MCF 10A (cell line): Measurements from ENCODE around the gene PDE7B. TPM values are rescaled to one million over a fixed set of nuclear protein-coding genes. Genes with fewer than 3 reads are reported as not detected.

Source experiments
- BruUV-seq: library from RNA; stranded (reverse); fragments of 400-500 nt; replicated peaks from 2 replicates; lab custom pipeline; 2021; lab: Mats Ljungman, UMichigan
- CTCF ChIA-PET: fragments of 300-600 bp; sonication (Branson Sonifier 250); formaldehyde crosslinking; extraction: SDS; loops from one replicate; lab custom pipeline; 2021; ENCODE audit warnings: antibody characterized with exemption, inconsistent platforms; lab: Yijun Ruan, JAX
- POLR2A ChIA-PET: fragments of 300-600, 350-650 bp; sonication (Branson Sonifier 250); formaldehyde crosslinking; extraction: SDS; loops from one replicate; lab custom pipeline; 2020; ENCODE audit warnings: antibody characterized with exemption, inconsistent platforms; lab: Yijun Ruan, JAX
- DNase-seq: peaks from one replicate; pipeline ENCODE4 v3.0.0-alpha.2; 2018; ENCODE audit not compliant: unreplicated experiment
- H3K27ac Mint-ChIP-seq: one replicate; pipeline ENCODE4 v1.8.0; 2022; ENCODE audit warnings: mild to moderate bottlenecking, low read depth, mixed read lengths; ENCODE audit not compliant: unreplicated experiment
- H3K27me3 Mint-ChIP-seq: one replicate; pipeline ENCODE4 v1.8.0; 2022; ENCODE audit warnings: mixed read lengths; ENCODE audit not compliant: insufficient read depth, unreplicated experiment
- H3K36me3 Mint-ChIP-seq: one replicate; pipeline ENCODE4 v1.8.0; 2022; ENCODE audit warnings: mild to moderate bottlenecking, moderate library complexity, mixed read lengths; ENCODE audit not compliant: insufficient read depth, unreplicated experiment
- H3K4me1 Mint-ChIP-seq: one replicate; pipeline ENCODE4 v1.8.0; 2022; ENCODE audit warnings: mixed read lengths; ENCODE audit not compliant: insufficient read depth, unreplicated experiment
- H3K4me3 Mint-ChIP-seq: one replicate; pipeline ENCODE4 v1.8.0; 2022; ENCODE audit warnings: mild to moderate bottlenecking, moderate library complexity, mixed read lengths; ENCODE audit not compliant: unreplicated experiment
- H3K9me3 Mint-ChIP-seq: one replicate; pipeline ENCODE4 v1.8.0; 2022; ENCODE audit warnings: mixed read lengths; ENCODE audit not compliant: unreplicated experiment
- intact Hi-C: fragments of 100-400 bp; cut with micrococcal nuclease; formaldehyde crosslinking; loops from 2 replicates; pipeline ENCODE4 v1.14.1; 2022
- total RNA-seq: library from RNA; stranded (reverse); gene quantifications from 2 replicates; pipeline ENCODE4 v1.2.3, GENCODE V29; 2022
- TF ChIP-seq, protein P1 (sequence below): fragments of 200-600 bp; IDR thresholded peaks from one replicate; pipeline ENCODE4 v1.8.0; 2022; ENCODE audit warnings: antibody characterized with exemption, mild to moderate bottlenecking; ENCODE audit not compliant: unreplicated experiment

The PDE7B gene
- total RNA-seq, 1 experiment from 2014 or later = 1.4 TPM

DNA sequence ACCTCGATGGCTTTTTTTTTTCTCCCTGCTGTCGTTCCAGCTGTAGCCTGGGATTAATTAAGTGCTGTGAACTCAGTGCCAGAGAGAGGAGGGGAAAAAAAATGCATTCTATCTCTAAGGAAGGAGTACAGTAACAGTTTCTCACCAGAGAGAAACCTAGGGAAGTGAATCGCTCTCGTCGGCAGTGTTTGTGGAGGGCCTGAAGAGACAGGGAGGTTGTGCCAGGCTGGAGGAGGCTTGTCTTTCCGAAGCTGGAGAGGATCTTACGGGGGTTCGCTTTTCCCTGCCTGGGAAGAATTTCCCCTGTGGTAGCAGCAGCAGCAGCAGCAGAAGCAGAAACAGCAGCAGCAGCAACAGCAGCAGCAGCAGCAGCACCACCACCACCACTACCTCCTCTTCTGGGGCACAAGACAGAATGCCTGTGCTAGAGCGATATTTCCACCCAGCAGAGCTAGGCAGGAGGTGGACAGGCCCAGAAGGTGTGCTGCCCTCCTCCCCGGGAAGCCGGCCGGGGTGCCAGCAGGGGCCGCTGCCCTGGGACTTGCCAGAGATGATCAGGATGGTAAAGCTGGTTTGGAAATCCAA lies 186.5 kb downstream of the PDE7B start:
- Mint-ChIP-seq H3K4me3 (no peak overlapping the region), H3K4me1 (no peaks in the 10 kb centered on the region), H3K9me3 (no peaks in the 10 kb centered on the region), H3K36me3 (no peaks in the 10 kb centered on the region), H3K27ac (no peak overlapping the region), H3K27me3 (no peaks in the 10 kb centered on the region)
- intact Hi-C loops = no loop called here
- no peak for DNase-seq
- ChIA-PET CTCF (interaction anchor here (1.2 kb wide), 1 partner anchor 46 kb away, joined by 3 read pairs; no protein-coding TSS in a partner anchor), POLR2A (interaction anchor here (1.1 kb wide), 1 partner anchor 212 kb away, joined by 3 read pairs; the partner anchor contains the start of gene MTFR2)
- no TSS peak for BruUV-seq
- TF ChIP-seq, protein P1, sequence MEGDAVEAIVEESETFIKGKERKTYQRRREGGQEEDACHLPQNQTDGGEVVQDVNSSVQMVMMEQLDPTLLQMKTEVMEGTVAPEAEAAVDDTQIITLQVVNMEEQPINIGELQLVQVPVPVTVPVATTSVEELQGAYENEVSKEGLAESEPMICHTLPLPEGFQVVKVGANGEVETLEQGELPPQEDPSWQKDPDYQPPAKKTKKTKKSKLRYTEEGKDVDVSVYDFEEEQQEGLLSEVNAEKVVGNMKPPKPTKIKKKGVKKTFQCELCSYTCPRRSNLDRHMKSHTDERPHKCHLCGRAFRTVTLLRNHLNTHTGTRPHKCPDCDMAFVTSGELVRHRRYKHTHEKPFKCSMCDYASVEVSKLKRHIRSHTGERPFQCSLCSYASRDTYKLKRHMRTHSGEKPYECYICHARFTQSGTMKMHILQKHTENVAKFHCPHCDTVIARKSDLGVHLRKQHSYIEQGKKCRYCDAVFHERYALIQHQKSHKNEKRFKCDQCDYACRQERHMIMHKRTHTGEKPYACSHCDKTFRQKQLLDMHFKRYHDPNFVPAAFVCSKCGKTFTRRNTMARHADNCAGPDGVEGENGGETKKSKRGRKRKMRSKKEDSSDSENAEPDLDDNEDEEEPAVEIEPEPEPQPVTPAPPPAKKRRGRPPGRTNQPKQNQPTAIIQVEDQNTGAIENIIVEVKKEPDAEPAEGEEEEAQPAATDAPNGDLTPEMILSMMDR = no peak

GRCh38 chr6:136038531-136038930 lies 187.0 kb downstream of the PDE7B start:
- BruUV-seq = no TSS peak
- Mint-ChIP-seq H3K27me3 (no peaks in the 10 kb centered on the region), H3K4me3 (no peak overlapping the region), H3K36me3 (no peaks in the 10 kb centered on the region), H3K27ac (no peak overlapping the region), H3K4me1 (no peaks in the 10 kb centered on the region), H3K9me3 (no peaks in the 10 kb centered on the region)
- TF ChIP-seq, protein P1 = no peak
- DNase-seq = no peak
- CTCF ChIA-PET = no interaction called here
- POLR2A ChIA-PET = interaction anchor here (1.1 kb wide), 1 partner anchor 212 kb away, joined by 3 read pairs; the partner anchor contains the start of gene MTFR2
- intact Hi-C loops = no loop called here

GRCh38 chr6:136039185-136039584 lies 187.7 kb downstream of the PDE7B start:
- no peak overlapping the region for H3K4me3 Mint-ChIP-seq
- H3K27me3 Mint-ChIP-seq = no peaks in the 10 kb centered on the region
- H3K36me3 Mint-ChIP-seq = no peaks in the 10 kb centered on the region
- POLR2A ChIA-PET = no interaction called here
- no peak for DNase-seq
- no peaks in the 10 kb centered on the region for H3K9me3 Mint-ChIP-seq
- intact Hi-C loops = no loop called here
- TF ChIP-seq, protein P1 = no peak
- H3K27ac Mint-ChIP-seq = no peak overlapping the region
- H3K4me1 Mint-ChIP-seq = no peaks in the 10 kb centered on the region
- BruUV-seq = no TSS peak
- CTCF ChIA-PET = no interaction called here

DNA sequence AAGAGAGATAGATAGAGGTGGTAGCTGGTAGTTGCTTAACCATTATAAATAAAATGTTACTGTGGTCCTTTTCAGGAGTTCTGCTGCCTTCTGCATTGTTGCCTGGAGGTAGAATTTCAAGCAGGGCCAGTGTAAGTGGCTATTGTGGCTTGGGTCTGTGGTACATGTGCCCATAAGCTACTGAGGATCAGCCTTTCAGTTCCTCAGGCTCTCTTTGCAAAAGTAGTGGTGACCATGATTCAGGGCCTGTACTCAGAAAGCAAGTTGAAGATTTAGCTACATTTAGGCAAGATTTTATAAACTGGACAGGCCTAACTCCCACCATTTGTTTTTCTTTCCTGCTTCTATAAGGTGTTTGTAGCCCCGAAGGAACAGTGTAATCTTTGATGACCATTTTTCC lies 199.0 kb downstream of the PDE7B start:
- intact Hi-C loops = no loop called here
- TF ChIP-seq, protein P1 = no peak
- Mint-ChIP-seq H3K9me3 (no peaks in the 10 kb centered on the region), H3K27ac (no peak overlapping the region), H3K4me1 (no peaks in the 10 kb centered on the region), H3K27me3 (no peaks in the 10 kb centered on the region), H3K4me3 (no peak overlapping the region), H3K36me3 (no peaks in the 10 kb centered on the region)
- ChIA-PET CTCF (no interaction called here), POLR2A (no interaction called here)
- DNase-seq = no peak
- BruUV-seq = no TSS peak
